Lower lobe of right lung (tissue), 2 donors: ENCODE measurements around the gene CCDC178. TPM values are rescaled to one million over a fixed set of nuclear protein-coding genes. Genes with fewer than 3 reads are reported as not detected.

Source experiments
- ATAC-seq, 2 donors: fragments of 200-7000 bp; cut with Tn5 transposase; one replicate each; pipeline ENCODE4 v1.9.1; 2020 to 2022; ENCODE audit warnings: mild to moderate bottlenecking in 2 of 2, moderate library complexity in 2 of 2
- DNase-seq: peaks from one replicate; pipeline ENCODE4 v3.0.0-alpha.2; 2020
- H3K27ac ChIP-seq: fragments of 200-600 bp; one replicate; pipeline ENCODE4 v1.8.0; 2022
- H3K27me3 ChIP-seq: fragments of 200-600 bp; one replicate; pipeline ENCODE4 v1.8.0; 2022; ENCODE audit warnings: low read depth
- H3K36me3 ChIP-seq: fragments of 200-600 bp; one replicate; pipeline ENCODE4 v1.8.0; 2022; ENCODE audit warnings: mild to moderate bottlenecking
- H3K4me1 ChIP-seq: fragments of 200-600 bp; one replicate; pipeline ENCODE4 v1.8.0; 2022
- H3K4me3 ChIP-seq: fragments of 200-600 bp; one replicate; pipeline ENCODE4 v1.8.0; 2022; ENCODE audit warnings: mild to moderate bottlenecking
- H3K9me3 ChIP-seq: fragments of 200-600 bp; one replicate; pipeline ENCODE4 v1.8.0; 2022
- CTCF ChIP-seq: fragments of 200-600 bp; IDR thresholded peaks from one replicate; pipeline ENCODE4 v1.8.0; 2022; ENCODE audit warnings: antibody characterized with exemption, mild to moderate bottlenecking
- intact Hi-C: fragments of 100-400 bp; cut with DNase I; formaldehyde crosslinking; loops from one replicate; pipeline ENCODE4 v1.11.0; 2022
- total RNA-seq: library from RNA; stranded (reverse); fragmentation: NEBNext Ultra II Directional; extraction: Animal tissue kit (Norgen Biotek cat#: 25700); gene quantifications from one replicate; pipeline ENCODE4 v1.2.1, GENCODE V29; 2021
- donor health status: DM: no; HTN: yes; CAD: no; lungs with severe emphysema.

Gene CCDC178
- total RNA-seq, 1 donor from 2014 or later = not detected

GRCh38 chr18:33288082-33288716 is 152.3 kb downstream of the CCDC178 start:
- DNase-seq (no peak), ATAC-seq (no peak)
- H3K9me3 ChIP-seq = no peaks in the 10 kb centered on the region
- H3K36me3 ChIP-seq = no peaks in the 10 kb centered on the region
- intact Hi-C loops = no loop called here
- H3K4me1 ChIP-seq = no peaks in the 10 kb centered on the region
- no peaks in the 10 kb centered on the region for H3K27me3 ChIP-seq
- no peak overlapping the region for H3K4me3 ChIP-seq
- no peak overlapping the region for H3K27ac ChIP-seq
- no peak for TF ChIP-seq CTCF

- intact Hi-C loops = no loop called here
- no peak for TF ChIP-seq CTCF
- H3K27me3 ChIP-seq = no peaks in the 10 kb centered on the region
- no peaks in the 10 kb centered on the region for H3K36me3 ChIP-seq
- DNase-seq (no peak), ATAC-seq (peak; percentile 19)
- H3K27ac ChIP-seq = no peak overlapping the region
- no peak overlapping the region for H3K4me3 ChIP-seq
- H3K4me1 ChIP-seq = no peaks in the 10 kb centered on the region
- no peaks in the 10 kb centered on the region for H3K9me3 ChIP-seq
Observed at GRCh38 chr18:33282709-33283333, 157.7 kb downstream of the CCDC178 start.

- H3K27me3 ChIP-seq = no peaks in the 10 kb centered on the region
- H3K27ac ChIP-seq = no peak overlapping the region
- H3K36me3 ChIP-seq = no peaks in the 10 kb centered on the region
- no peak overlapping the region for H3K4me3 ChIP-seq
- H3K4me1 ChIP-seq = no peaks in the 10 kb centered on the region
- no peaks in the 10 kb centered on the region for H3K9me3 ChIP-seq
- no peak for DNase-seq
- TF ChIP-seq CTCF = no peak
- ATAC-seq = peak in 1 of 2 donors; percentile 42
- intact Hi-C loops = no loop called here
Observed at GRCh38 chr18:33282142-33282541, 158.4 kb downstream of the CCDC178 start.

GRCh38 chr18:33277431-33277830 is 163.1 kb downstream of the CCDC178 start:
- H3K4me3 ChIP-seq = no peak overlapping the region
- H3K4me1 ChIP-seq = no peaks in the 10 kb centered on the region
- no peaks in the 10 kb centered on the region for H3K27me3 ChIP-seq
- H3K9me3 ChIP-seq = no peaks in the 10 kb centered on the region
- H3K27ac ChIP-seq = no peak overlapping the region
- TF ChIP-seq CTCF = no peak
- H3K36me3 ChIP-seq = no peaks in the 10 kb centered on the region
- DNase-seq (no peak), ATAC-seq (no peak)
- intact Hi-C loops = no loop called here

GRCh38 chr18:33275843-33276242 is 164.7 kb downstream of the CCDC178 start:
- ATAC-seq (no peak), DNase-seq (no peak)
- no peak for TF ChIP-seq CTCF
- Histone ChIP-seq H3K9me3 (no peaks in the 10 kb centered on the region), H3K27me3 (no peaks in the 10 kb centered on the region), H3K4me1 (no peaks in the 10 kb centered on the region), H3K4me3 (no peak overlapping the region), H3K27ac (no peak overlapping the region), H3K36me3 (no peaks in the 10 kb centered on the region)
- intact Hi-C loops = no loop called here
